HG02884 (cell line): ENCODE measurements around the gene RAB25.
"Not testable (repeated sequence)": the region's sequence is repeated elsewhere in the genome, so short reads cannot be mapped to it uniquely, and the experiment has no call there.

Experiments used
- ATAC-seq: cut with Tn5 transposase; IDR thresholded peaks from one replicate; pipeline ENCODE4 v1.9.1; 2021; ENCODE audit warnings: mild to moderate bottlenecking, moderate library complexity; ENCODE audit not compliant: unreplicated experiment

Gene RAB25

DNA sequence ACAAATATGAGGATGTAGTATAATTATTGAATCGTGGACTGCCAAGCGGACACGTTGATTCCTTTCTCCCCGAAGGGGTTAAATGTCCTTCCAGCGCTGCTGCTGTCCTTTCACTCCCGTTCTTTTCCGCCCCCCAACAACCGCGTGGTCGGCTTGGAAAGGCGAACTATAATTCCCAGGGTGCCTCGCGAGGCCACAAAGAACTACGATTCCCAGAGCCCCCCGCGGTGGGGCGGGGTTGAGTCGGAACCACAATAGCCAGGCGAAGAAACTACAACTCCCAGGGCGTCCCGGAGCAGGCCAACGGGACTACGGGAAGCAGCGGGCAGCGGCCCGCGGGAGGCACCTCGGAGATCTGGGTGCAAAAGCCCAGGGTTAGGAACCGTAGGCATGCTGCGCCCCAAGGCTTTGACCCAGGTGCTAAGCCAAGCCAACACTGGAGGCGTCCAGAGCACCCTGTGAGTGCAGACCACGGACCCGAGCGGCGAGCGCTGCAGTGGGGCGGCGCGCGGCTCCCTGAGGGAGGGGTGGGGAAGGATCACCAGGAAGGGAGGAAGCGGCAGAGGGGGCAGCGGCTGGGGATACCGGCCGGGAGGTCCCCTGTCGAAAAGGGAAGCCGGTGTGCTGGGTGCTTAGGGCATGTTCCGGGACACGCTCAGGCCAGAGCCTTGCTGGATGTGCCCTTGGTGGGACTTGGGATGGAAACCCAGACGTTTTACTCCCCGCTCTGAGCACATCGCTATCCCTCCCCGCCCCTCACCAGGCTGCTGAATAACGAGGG, 6.3 kb upstream of the RAB25 start, which contains the start of gene LAMTOR2:
Gene LAMTOR2 (plus strand): TSS at position 283 of the 781 bp plus-strand sequence. CDS start 108 bp downstream, at position 391.
- ATAC-seq, result peak; percentile 56

DNA sequence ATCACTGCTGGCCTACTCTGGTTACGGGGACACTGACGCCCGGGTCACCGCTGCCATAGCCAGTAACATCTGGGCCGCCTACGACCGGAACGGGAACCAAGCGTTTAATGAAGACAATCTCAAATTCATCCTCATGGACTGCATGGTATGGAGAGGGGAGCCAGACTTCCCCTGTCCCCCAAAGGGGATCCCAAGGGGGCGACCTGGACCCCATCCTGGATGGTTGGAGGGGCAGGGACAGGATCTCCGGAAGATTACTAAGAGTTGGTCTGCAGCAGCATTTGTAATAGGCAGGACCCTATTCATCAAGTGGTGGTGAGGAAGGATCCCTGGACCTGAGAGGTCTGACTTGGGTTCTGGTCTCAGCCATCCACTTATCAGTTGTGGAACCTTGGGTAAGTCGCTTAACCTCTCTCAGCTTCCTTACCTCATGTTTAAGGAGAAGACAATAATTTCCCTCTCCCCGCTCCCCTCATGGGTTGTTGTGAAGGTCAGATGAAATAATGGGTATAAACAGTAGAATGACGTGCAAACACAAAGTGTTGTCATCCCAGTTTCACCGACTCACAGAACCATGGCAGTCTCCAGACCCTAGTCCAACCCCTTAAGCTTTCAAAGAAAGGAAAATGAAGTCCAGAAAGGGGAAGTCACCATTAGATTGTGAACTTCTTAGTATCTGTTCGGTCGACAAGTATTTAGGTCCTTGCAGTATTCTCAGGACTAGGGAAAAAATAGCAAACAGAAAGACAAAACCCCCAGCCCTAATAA, 5.5 kb upstream of the RAB25 start:
- no peak for ATAC-seq

DNA sequence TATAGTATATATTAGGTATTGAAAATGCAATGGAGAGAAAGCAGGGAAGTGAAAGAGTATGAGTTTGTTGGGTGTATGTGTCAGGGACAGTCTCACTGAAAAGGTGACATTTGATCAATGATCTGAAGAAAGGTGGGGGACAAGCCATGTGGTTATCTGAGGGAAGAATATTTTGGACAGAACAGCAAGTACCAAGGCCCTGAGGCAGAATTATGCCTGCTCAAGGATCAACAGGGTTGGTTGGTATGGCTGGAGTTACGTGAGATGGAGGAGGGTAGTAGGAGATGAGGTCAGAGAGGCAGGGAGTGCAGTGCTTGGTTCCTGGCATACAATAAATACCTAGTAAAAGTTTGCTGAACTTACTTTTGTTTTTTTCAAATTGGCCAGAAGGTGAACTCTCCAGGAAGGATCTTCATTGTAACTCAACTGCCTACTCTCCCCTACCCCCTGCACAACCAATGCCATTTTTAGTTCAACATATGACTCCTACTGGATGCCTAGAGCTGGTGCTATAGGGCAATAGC, 4.6 kb upstream of the RAB25 start:
- ATAC-seq, result no peak

DNA sequence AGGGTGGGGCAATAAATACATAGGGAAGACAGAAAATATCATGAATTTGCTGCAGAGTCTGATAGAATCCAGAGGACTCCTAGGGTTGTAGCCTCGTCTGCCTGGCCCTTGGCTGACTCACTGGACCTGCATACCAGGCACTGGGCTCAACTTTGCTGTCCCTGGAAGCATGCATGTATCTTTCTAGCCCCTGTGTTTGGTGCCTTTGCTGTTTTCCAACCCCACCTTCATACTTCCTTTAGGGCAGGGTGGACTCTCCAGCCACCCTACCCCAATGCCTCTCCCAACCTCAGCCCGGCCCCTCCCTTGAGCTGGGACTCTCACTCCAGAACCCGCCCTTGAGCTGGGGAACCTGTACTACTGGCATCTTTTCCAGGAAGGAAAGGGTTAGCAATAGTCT, 1.2 kb downstream of the RAB25 start:
- ATAC-seq, result no peak

DNA sequence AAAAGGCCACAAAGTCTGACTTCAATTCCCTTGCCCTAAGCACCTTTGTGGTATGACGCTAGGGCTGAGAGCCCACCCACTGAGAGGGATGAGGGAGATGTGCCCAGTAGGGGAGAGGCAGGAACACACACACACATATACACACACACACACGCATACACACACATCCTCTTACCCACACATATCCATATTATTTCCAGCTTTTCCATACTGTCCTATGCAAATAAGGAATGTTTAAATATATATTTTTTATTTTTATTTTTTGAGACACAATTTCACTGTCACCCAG, 3.0 kb downstream of the RAB25 start:
- no peak for ATAC-seq

DNA sequence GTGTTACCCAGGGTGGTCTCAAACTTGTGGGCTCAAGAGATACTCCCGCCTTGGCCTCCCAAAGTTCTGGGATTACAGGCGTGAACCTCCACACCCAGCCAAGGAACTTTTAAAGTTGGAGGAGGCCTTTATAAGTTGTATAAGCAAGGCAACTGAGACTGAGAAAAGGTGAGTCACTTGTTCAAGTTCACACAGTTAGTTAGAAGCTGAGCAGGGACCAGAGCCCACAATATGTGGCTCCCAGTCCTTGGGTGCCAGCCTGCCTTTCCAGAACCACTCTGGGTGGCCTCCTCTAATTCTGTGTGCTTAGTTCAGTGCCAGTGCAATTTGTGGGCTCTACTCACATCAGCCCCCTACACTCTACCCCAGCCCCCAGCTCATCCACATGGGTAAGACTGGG, 3.7 kb downstream of the RAB25 start:
- no peak for ATAC-seq

DNA sequence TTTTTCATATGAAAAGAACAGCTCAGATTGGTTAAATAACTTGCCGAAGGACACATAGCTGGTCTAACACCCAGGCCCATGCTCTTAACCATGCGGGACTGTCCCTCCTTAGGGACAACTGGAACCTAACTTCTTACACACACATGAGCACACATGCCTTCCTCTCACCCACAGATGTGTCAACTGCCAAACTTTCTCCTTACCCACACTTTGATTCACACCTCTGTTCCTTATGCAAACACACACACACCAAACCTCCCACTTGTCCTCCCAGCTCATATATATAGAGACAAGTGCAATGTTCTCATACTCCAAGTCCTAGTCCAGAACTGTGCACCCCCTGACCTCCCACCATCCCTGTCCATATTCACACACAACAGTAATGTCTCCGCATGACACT, 4.3 kb downstream of the RAB25 start:
- no peak for ATAC-seq

DNA sequence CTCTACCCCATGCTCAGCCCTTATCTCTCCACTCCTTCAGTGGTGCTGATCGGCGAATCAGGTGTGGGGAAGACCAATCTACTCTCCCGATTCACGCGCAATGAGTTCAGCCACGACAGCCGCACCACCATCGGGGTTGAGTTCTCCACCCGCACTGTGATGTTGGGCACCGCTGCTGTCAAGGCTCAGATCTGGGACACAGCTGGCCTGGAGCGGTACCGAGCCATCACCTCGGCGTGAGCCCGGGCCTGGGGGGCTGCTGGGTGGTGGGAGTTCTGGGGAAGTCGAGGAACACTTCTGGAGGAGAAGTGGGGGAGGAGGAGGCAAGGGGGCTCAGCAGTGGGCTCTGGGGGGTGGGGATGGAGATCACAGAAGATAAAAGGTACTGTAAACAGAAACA, 4.9 kb downstream of the RAB25 start:
- ATAC-seq, result no peak

DNA sequence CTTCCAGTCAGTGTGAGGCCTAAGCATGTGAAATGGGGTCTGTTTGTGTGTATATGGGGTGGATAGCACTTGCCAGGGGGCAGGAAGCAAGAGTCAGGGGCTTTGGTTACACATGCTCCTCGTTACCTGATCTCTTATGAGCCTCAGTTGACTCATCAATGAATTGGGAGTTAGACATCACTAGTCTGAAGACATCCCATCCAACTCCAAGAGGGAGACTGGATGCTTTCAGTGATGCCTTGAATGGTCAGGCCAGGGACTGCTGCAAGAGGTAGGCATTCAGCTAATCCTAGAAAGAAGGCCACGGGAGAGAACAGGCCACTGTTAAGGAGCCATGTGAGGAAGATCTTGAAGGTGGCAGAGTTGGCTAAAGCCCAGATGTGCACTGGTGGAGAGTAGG, 6.3 kb downstream of the RAB25 start:
- ATAC-seq, result no peak

DNA sequence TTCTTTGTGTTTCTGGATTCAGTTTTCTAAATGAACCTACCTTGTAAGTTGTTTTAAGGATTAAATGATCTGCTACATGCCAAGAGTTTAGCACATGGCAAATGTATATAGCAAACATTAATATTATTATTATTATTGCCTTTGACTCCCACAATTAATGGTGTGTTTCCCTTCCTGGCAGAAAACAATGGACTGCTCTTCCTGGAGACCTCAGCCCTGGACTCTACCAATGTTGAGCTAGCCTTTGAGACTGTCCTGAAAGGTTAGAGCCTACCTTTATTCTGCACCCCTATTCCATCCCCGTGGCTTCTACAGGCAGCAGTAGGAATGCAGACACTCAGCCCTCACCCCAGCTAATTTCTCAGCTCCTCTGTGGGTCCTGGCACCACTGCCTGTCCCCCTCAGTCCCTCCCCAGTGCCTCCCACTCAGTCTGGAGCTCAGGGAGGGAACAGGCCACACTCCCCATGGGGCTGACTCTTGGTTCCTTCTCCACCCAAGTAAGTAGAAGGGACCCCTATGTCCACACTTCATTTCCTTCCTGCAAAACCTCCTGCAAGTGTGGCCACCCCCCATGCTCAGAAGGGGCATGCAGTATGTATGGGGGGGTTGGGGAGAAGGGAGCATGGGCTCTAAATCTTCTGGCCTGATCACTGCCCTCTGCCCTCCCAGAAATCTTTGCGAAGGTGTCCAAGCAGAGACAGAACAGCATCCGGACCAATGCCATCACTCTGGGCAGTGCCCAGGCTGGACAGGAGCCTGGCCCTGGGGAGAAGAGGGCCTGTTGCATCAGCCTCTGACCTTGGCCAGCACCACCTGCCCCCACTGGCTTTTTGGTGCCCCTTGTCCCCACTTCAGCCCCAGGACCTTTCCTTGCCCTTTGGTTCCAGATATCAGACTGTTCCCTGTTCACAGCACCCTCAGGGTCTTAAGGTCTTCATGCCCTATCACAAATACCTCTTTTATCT, 8.8 kb downstream of the RAB25 start:
- no peak for ATAC-seq

DNA sequence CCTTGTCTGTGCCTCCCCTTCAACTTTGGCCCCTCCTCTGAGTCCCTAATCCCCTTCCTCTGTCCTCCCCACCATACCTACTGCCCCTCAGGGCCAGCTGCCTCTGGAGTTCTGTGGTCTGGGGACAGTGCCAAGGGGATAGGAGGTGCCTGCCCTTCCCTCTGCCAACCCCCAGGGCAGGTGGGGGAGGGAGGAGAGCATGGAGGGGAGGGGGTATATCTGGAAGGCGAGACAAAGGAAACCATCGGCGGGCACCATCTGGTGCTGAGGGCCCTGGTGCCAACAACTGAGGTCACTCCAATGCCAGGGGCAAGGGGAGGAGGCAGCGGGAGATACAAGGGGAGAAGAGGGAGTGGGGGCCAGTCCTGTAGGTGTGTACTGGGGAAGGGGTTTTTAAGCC, 9.6 kb downstream of the RAB25 start:
- ATAC-seq, result no peak

DNA sequence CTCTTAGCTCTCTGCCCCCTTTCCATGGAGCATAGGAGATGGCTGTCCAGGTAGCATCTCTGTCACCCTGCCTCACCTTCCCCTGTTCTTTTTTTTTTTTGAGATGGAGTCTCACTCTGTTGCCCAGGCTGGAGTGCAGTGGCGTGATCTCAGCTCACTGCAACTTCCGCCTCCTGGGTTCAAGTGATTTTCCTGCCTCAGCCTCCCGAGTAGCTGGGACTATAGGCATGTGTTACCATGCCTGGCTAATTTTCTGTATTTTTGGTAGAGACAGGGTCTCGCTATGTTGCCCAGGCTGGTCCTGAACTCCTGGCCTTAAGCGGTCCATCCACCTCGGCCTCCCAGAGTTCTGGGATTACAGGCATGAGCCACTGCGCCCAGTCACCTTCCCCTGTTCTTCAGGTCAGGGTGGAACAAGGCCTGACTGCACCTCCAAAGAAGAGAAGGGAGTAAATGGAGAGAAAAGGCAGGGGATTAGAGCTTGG, 10.4 kb downstream of the RAB25 start:
- ATAC-seq, result not testable (repeated sequence)

DNA sequence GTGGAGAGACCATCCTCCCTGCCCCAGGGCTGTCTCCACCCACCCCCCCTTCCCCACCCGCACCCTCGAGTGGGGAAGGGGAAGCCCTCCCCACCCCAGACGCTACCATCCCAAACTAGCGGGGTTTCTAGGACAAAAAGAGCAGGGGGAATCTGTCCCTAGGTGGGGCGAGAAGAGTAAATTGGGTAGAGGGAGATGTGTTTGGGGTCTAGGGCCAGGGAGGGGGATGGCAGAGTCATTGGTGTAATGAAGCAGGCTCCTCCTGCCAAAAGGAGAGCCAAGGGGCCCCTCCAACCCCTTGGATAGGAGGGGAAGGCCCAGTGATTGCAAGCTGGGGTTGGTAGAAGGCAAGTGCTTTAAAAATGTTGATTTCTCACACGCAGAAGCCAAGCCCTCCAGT, 11.3 kb downstream of the RAB25 start:
- ATAC-seq, result no peak

DNA sequence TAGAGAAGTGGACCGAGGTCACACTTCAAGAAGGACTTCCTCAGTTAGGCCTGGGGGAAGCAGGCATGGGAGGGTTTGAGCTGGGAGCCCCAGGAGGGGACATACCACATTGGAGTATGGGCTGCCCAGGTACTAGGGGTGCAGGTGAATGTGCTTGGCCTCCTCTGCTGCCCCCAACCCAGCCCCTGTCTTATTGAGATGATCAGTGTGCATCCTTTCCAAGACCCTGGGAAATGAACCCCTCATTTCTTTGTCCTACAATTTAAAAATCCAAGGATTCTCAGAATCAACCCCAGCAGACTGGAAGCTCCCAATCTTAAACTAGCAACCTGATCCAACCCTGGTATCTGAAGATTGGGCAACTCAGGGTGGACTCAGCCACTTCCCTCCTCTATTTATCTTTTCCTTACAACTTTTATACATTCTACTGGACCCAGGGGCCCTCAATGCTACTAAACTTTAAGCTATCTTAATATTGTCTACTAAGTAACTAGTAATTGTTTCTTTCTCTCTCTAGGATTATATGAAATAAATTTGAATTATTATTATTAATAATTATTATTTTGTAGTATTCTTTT, 12.2 kb downstream of the RAB25 start:
- no peak for ATAC-seq

DNA sequence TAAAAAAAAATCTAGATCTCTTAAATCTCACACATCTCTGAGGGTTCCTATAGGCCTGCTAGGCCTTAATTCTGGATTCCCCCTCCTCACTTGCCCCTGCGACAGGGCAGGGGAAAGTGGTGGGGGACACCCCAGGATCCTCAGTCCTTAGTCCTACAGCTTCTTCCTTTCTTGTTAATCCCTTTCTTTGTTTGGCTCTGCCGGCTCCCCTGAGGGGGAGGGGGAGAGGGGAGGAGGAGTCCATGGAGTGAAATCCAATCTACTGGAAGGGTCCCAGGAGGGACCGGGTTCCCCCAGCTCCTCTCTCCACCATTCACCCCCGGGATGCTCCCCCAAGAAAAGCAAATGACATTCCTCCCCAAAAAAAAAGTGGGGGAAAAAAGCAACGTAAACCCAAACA, 12.8 kb downstream of the RAB25 start:
- ATAC-seq, result no peak

DNA sequence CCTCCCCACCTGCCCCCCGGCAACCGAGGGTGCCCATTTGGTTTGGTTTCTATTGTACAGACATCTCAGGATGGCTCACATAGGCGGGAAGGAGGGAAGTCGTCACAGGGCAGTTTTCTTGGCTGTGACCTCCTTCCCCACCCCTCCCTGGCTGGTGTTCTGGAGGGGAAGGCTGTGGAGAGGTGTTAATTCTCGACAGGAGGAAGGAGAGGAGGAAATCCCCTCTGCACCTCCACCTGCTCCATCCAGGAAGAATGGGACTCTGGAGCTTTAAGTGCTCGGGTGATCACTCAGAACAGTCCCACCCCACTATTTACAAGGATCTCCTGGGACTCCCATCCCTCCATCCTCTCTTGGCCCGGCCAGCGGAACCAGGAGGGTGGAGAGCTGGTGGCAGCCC, 13.7 kb downstream of the RAB25 start:
- no peak for ATAC-seq

DNA sequence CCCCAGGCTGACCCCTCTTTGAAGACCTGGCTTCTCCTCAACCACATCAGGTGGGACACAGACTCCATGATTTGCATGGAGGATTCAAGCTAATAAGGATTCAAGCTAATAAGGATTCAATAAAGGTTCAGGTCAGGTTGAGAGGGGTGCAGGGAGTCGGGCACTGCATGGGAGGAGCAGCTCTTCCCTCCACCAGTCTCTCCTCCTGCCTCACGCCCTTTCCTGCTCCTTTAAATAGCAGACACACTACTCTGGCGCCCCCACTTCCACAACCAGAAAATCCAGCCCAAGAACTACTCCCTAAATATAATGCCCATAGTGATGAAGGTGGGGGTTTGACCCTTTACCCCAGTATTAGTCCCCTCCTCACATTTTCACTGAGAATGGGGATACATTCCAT, 14.2 kb downstream of the RAB25 start:
- no peak for ATAC-seq

DNA sequence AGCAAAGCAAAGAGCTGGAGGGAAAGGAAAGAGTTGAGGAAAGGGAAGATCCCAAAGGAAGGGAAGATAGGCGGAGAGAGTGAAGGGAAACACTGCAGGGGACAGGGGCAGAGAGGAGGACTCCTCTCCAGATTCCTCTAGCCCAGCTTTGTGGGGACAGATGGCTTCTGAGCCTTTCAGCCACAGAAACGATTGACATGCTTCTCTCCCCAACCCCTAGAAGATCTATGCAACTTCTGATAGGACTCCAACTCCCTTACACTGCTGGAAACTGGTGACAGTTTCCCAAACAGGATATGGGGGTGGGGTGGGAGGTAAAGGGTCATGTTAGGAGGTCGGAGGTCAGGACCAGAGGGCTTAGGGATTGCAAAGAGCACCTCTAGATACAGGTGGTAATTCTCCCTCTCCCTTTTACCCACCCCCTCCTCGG, 14.8 kb downstream of the RAB25 start:
- no peak for ATAC-seq

DNA sequence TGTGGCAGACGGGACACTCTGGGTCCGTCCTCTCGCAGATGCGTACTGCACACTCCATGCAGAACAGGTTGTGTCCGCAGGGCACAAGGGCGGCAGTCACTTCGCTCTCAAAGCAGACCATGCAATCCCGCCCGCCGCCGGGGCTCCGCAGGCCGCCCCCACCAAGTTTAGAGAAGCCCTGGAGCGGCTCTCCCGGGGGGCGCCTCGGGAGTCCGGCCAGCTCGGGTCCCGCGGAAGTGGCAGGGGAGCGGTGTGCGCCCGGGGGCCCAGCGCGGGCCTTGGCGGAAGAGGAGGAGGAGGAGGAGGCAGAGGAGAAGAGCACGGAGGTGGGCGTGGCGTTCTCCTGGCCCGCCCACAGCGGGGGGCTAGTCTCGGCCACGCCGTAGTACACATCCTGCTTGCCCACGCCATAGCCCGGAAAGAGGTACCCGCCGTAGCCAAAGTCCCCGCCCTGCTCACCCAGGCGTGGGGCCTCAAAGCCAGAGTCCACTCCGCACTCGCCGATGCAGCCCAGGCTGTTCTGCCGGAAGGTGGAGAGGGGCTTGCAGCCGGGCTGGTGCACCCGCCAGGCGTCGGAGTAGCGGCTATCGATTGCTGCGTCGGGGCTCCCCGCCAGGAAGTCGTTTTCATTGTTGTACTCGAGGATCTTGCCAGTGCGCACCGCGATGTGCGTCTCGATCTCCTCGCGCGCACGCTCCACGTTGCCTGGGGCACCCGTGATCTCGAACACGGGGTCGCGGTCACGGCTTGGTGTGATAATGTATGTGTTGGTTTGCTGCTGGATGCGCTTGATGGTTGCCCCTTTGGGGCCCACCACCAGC, 15.9 kb downstream of the RAB25 start:
- no peak for ATAC-seq

DNA sequence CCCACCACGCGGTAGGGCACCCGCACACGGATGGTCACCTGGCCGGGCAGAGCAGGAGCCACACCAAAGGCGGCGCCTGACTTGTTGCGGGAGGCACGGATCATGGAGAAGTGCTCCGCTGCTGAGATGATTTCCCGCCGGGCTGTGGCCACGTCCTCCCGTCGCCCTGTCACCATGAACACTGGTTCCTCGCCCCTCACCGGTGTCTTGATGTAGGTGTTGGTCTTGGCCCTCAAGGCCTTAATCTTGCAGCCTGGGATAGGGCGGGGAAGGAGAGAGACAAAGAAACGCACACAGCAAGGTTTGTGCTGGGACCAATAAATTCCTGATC, 16.4 kb downstream of the RAB25 start:
- no peak for ATAC-seq
